A549 (cell line): ENCODE data around the gene BDH1.

Experiments used
- PBX3 ChIP-seq: IDR thresholded peaks from 2 replicates; pipeline ENCODE4 v1.6.1; 2012
- REST ChIP-seq: fragments of 200-600 bp; sonication (generic); IDR thresholded peaks from 2 replicates; pipeline ENCODE4 v1.6.1; 2016; ENCODE audit warnings: antibody characterized with exemption, mild to moderate bottlenecking, moderate library complexity
- ZFP36 ChIP-seq: fragments of 450-650 bp; IDR thresholded peaks from 2 replicates; pipeline ENCODE4 v1.6.1; 2014; ENCODE audit warnings: borderline replicate concordance; ENCODE audit not compliant: partially characterized antibody
- TF ChIP-seq, protein P1 (sequence below): fragments of >200 bp; sonication (Bioruptor Twin); formaldehyde crosslinking; IDR thresholded peaks from 3 replicates; pipeline ENCODE4 v1.5.1; 2016

DNA sequence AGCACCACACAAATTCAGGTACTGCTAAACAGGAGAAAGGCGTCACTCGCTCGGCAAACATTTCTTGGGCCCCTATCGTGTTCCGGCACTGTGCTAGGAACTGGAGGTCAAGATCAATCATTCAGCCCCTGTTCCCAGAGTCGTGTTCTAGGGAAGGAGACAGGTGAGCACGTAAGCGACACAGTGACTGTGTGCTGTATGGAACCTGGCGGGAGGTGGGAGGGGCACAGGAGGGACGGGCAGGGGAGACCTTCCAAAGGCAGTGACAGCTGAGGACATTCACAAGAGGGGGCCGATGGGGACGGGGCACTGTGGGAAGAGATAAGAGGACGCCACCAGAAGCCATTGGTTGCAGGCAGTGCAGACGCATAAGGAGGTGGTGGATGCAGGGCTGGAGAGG, 32.2 kb downstream of the BDH1 start:
- TF ChIP-seq, protein P1, sequence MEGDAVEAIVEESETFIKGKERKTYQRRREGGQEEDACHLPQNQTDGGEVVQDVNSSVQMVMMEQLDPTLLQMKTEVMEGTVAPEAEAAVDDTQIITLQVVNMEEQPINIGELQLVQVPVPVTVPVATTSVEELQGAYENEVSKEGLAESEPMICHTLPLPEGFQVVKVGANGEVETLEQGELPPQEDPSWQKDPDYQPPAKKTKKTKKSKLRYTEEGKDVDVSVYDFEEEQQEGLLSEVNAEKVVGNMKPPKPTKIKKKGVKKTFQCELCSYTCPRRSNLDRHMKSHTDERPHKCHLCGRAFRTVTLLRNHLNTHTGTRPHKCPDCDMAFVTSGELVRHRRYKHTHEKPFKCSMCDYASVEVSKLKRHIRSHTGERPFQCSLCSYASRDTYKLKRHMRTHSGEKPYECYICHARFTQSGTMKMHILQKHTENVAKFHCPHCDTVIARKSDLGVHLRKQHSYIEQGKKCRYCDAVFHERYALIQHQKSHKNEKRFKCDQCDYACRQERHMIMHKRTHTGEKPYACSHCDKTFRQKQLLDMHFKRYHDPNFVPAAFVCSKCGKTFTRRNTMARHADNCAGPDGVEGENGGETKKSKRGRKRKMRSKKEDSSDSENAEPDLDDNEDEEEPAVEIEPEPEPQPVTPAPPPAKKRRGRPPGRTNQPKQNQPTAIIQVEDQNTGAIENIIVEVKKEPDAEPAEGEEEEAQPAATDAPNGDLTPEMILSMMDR = no peak
- TF ChIP-seq REST (no peak), PBX3 (no peak), ZFP36 (no peak)
